Measurements from ENCODE around the gene ITPRID1.
"Not testable (repeated sequence)": the region's sequence is repeated elsewhere in the genome, so short reads cannot be mapped to it uniquely, and the experiment has no call there.

ITPRID1 gene

DNA sequence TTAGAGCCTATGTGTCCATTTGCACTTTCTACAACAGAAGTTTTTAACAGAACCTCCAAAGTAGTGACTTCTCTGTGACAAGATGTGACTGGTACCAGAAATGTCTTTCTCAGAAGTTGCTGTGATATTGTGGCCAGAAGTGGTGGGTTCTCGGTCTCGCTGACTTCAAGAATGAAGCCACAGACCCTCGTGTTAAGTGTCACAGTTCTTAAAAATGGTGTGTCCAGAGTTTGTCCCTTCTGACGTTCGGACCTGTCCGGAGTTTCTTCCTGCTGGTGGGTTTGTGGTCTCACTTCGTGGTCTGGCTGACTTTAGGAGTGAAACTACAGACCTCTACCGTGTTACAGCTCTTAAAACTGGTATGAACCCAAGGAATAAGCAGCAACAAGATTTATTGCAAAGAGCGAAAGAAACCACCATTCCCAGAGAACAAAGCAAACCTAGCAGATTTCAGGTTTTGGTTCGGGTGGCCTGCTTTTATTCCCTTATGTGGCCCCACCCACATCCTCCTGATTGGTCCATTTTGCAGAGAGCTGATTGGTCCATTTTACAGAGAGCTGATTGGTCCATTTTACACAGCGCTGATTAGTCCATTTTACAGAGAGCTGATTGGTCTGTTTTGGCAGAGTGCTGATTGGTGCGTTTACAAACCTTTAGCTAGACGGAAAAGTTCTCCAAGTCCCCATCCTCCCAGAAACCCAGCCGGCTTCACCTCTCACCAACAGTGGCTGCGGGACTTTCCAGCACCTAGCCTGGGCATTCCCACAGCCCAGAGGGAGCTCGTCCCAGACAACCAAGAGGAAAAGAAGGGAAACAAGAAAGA, 3.0 kb downstream of the ITPRID1 start:
- no peak overlapping the region for H3K27ac ChIP-seq
- TF ChIP-seq CTCF (conservative IDR thresholded peaks at IDR 0.05) (no peak), ZFX (IDR thresholded peaks at IDR 0.05) (no peak)

DNA sequence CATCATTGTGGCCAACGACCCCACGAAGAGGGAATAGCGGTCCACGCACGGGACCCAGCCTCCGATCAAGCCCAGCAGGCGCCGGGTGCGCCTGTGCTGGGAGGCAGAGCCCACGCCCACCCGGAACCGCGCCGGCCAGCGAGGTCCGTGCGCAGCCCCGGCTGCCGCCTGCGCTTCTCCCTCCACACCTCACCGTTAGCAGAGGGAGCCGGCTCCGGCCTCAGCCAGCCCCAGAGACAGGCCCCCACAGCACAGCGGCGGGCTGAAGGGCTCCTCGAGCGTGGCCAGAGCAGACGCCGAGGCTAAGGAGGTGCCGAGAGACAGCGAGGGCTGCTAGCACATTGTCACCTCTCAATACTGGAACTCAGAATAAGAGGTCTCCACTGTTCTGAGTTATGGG, 3.6 kb downstream of the ITPRID1 start:
- no peak overlapping the region for H3K27ac ChIP-seq
- TF ChIP-seq CTCF (conservative IDR thresholded peaks at IDR 0.05) = no peak
- no peak for TF ChIP-seq ZFX (IDR thresholded peaks at IDR 0.05)

DNA sequence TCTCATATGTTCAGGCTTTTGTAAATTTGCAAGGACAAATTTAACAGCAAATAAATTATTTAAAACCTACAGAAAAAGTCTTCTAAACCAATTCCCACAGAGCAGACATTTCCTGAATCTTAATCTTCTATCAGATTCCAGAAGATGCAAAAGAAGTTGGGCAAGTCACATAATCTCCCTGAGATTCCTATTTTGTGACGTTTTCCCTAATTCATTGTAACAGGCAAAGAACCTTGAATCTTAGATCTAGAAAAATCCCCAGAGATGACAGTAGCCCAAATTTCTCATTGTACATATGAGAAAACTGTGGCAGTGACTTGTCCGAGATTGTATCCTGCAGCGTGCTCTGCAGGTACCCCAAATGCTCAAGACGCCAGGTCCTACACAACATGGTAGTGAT, 4.9 kb downstream of the ITPRID1 start:
- TF ChIP-seq ZFX (IDR thresholded peaks at IDR 0.05) (no peak), CTCF (conservative IDR thresholded peaks at IDR 0.05) (no peak)
- no peak overlapping the region for H3K27ac ChIP-seq

GRCh38 chr7:31521336-31522010, 7.6 kb downstream of the ITPRID1 start:
- no peak overlapping the region for H3K27ac ChIP-seq
- no peak for TF ChIP-seq ZFX (IDR thresholded peaks at IDR 0.05)
- TF ChIP-seq CTCF (conservative IDR thresholded peaks at IDR 0.05) = no peak

DNA sequence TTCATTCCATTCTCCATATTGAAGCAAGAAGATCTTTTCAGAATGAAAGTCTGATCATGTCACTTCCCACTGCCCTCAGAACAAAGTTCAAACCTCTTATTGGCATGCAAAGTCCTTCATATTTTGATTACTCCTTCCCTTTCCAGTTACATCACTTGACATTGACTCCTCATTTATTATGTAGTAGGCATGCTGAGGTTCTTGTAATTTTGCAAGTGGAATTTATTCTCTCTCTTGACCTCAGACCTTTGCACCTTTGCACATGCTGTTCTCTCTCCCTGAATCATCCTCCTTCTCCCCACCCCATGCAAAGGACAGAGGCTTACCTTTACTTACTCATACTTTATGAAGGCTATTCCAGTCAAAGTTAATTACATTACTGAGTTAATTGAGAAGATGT, 13.0 kb downstream of the ITPRID1 start:
- H3K27ac ChIP-seq = no peak overlapping the region
- TF ChIP-seq ZFX (IDR thresholded peaks at IDR 0.05) = no peak
- TF ChIP-seq CTCF (conservative IDR thresholded peaks at IDR 0.05) = no peak

- H3K27ac ChIP-seq = no peak overlapping the region
- TF ChIP-seq CTCF (conservative IDR thresholded peaks at IDR 0.05) (no peak), ZFX (IDR thresholded peaks at IDR 0.05) (no peak)
Observed at GRCh38 chr7:31529103-31529502, 15.2 kb downstream of the ITPRID1 start.

DNA sequence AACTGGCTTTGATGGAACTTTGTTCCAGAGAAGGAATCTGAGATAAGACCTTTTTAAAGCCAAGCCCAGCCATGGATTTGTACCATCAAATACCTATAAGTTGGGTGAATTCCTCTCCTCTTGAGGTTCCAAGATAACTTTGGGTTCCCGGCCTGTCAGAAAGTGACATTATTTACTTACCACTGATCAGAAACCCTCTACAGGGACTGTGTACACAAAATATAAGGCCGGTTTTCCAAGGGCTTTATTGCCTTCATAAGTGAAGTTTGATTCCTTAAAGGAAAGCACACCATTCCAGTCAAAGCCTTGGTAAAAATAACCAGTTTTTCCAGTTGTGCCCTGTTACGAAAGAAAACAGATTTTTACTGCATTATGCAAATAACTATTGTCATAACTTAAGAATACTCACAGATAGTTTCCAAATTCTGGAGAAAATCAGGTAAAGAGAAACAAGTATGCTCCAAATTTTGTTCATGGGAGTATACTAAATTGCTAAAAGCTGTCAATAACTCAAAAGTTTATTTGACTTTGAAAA, 26.8 kb downstream of the ITPRID1 start:
- not testable (repeated sequence) for H3K27ac ChIP-seq
